Right lobe of liver (tissue), 6 donors: ENCODE data around the gene MMRN2. TPM values are rescaled to one million over a fixed set of nuclear protein-coding genes. Genes with fewer than 3 reads are reported as not detected.

Experiments
- ATAC-seq, 4 donors: fragments of 200-7000 bp; cut with Tn5 transposase; one replicate each; pipeline ENCODE4 v1.9.1; 2020; ENCODE audit warnings: mild to moderate bottlenecking in 4 of 4, moderate library complexity in 4 of 4
- DNase-seq, 3 donors: peaks; one replicate each; pipeline ENCODE4 v3.0.0-alpha.2; 2020
- H3K27ac ChIP-seq, 3 donors: fragments of 200-600 bp; one replicate each; pipeline ENCODE4 v1.8.0; 2022
- H3K27me3 ChIP-seq, 2 donors: fragments of 200-600 bp; one replicate each; pipeline ENCODE4 v1.8.0; 2022
- H3K36me3 ChIP-seq, 4 donors: fragments of 200-600 bp; sonication (generic) in 1 of 4; one replicate each; pipeline versions ENCODE4 v1.5.1 to v1.8.0; 2017 to 2022; ENCODE audit warnings: control low read depth in 1 of 4
- H3K4me1 ChIP-seq, 4 donors: fragments of 200-600 bp; sonication (generic) in 1 of 4; one replicate each; pipeline versions ENCODE4 v1.5.1 to v1.8.0; 2017 to 2022; ENCODE audit warnings: control low read depth in 1 of 4
- H3K4me3 ChIP-seq, 3 donors: fragments of 200-600 bp; one replicate each; pipeline ENCODE4 v1.8.0; 2022
- H3K9me3 ChIP-seq, 4 donors: fragments of 200-600 bp; sonication (generic) in 1 of 4; one replicate each; pipeline versions ENCODE4 v1.5.1 to v1.8.0; 2017 to 2022; ENCODE audit warnings: control low read depth in 1 of 4
- POLR2A ChIP-seq: fragments of 450-650 bp; IDR thresholded peaks from one replicate; pipeline ENCODE4 v1.6.1; 2017; ENCODE audit warnings: antibody characterized with exemption, mild to moderate bottlenecking
- WGBS: methylation state at CpG from one replicate; pipeline ENCODE4 v1.1.6; 2018; ENCODE audit warnings: low coverage, low lambda C conversion rate; ENCODE audit not compliant: insufficient coverage; ENCODE audit errors: missing lambda C conversion rate; 5-methylcytosine and 5-hydroxymethylcytosine counted together
- intact Hi-C, 2 donors: fragments of 100-400 bp; cut with DNase I; formaldehyde crosslinking; loops; one replicate each; pipeline versions ENCODE4 v1.11.2 to v1.14.1; 2022
- total RNA-seq, 6 experiments: library from RNA; depleted of rRNA in 2 of 6; stranded (reverse); fragments of >200 nt in 2 of 6; fragmentation: NEBNext Ultra II Directional in 3 of 6; extraction: Animal tissue kit (Norgen Biotek cat#: 25700) in 3 of 6; gene quantifications; one replicate each; pipeline versions ENCODE4 v1.1.0 to v1.2.4, GENCODE V29; 2016 to 2023
- TF ChIP-seq, protein P1 (sequence below), 4 donors: fragments of 200-600 bp in 3 of 4; fragments of 450-650 bp in 1 of 4; IDR thresholded peaks; one replicate each; pipeline versions ENCODE4 v1.5.1 to v1.8.0; 2016 to 2022; ENCODE audit warnings: antibody characterized with exemption in 4 of 4, mild to moderate bottlenecking in 2 of 4
- donor health status: DM: no; HTN: yes; CAD: no.
- donor health status: DM: no; HTN: no; CAD: no.
- donor health status: DM: no; HTN: no; CAD: no.
- donor health status: DM: no; HTN: yes; CAD: no.
- donor health status: DM: no; HTN: yes; CAD: no.

Gene MMRN2
- total RNA-seq, 6 experiments from 2014 or later = 6.2 to 11.8 (median 9.1) TPM

DNA sequence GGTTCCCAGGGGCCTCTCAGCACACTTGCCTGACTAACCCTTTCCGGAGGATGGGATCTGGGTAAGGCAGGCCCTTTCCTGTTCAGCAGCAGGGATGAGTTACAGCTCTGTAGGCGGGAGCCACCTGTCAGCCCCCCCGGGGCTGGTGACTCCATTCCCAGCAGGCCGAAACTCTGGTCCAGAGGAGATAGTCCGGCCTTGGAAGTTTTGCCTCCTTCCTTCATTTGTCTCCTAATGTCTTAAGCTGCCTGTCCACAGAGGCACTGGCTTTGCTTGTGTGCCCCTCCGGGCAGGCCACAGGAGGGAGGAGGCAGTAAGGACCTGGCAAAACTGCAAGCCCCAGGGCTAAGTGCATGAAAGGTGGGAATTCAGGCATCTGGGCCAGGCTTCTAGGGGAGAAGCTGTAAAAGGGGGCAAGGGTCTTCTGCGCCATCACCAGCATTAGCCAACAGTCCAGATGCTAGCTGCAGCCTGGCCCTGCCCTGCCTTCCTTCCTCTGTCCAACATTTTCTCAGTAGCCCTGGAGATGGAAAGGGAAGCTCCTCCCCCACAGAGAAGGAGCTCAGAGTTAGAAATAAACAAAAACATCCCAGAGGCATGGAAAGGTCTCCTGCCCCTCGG lies 12.1 kb upstream of the MMRN2 start:
- DNase-seq (peak in 2 of 3 donors; percentile 39 to 41), ATAC-seq (no peak)
- Histone ChIP-seq H3K4me3 (peak overlapping the region in 1 of 3 donors; percentile 48), H3K9me3 (no peaks in the 10 kb centered on the region), H3K4me1 (peaks cover 0 to 15% (median 0%) of the 10 kb centered on the region in 4 donors), H3K36me3 (no peaks in the 10 kb centered on the region), H3K27ac (peak overlapping the region in 1 of 3 donors; percentile 63), H3K27me3 (no peaks in the 10 kb centered on the region)
- no peak for TF ChIP-seq POLR2A
- TF ChIP-seq, protein P1, sequence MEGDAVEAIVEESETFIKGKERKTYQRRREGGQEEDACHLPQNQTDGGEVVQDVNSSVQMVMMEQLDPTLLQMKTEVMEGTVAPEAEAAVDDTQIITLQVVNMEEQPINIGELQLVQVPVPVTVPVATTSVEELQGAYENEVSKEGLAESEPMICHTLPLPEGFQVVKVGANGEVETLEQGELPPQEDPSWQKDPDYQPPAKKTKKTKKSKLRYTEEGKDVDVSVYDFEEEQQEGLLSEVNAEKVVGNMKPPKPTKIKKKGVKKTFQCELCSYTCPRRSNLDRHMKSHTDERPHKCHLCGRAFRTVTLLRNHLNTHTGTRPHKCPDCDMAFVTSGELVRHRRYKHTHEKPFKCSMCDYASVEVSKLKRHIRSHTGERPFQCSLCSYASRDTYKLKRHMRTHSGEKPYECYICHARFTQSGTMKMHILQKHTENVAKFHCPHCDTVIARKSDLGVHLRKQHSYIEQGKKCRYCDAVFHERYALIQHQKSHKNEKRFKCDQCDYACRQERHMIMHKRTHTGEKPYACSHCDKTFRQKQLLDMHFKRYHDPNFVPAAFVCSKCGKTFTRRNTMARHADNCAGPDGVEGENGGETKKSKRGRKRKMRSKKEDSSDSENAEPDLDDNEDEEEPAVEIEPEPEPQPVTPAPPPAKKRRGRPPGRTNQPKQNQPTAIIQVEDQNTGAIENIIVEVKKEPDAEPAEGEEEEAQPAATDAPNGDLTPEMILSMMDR (IDR thresholded peaks at IDR 0.05) = no peak
- WGBS = 82% methylated on average over 2 of the region's 8 CpGs
- intact Hi-C loops = no loop called here

DNA sequence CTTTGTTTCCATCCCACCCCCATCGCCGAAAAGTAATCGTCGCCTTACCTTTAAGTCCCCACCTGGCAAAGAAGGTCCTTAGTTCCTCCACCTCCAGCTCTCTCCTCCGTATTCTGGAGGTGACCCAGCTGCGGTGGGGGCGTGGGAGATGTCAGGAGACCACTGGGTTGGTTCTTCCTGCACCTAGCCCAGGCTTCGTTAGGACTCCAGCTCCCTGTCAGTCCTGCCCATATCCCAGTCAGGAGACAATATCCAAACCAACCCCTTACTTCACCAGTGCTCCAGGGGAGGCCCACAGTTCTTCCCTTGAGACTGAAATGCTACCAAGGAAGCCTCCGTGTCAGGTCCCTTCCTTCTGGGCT lies 11.6 kb upstream of the MMRN2 start:
- ATAC-seq (no peak), DNase-seq (peak in 1 of 3 donors; percentile 21)
- no peaks in the 10 kb centered on the region for H3K36me3 ChIP-seq
- no peaks in the 10 kb centered on the region for H3K9me3 ChIP-seq
- 50% methylated on average over 2 of the region's 9 CpGs for WGBS
- H3K4me1 ChIP-seq = peaks cover 0 to 15% (median 0%) of the 10 kb centered on the region in 4 donors
- H3K27me3 ChIP-seq = no peaks in the 10 kb centered on the region
- TF ChIP-seq POLR2A = no peak
- TF ChIP-seq, protein P1 (IDR thresholded peaks at IDR 0.05) = no peak
- peak overlapping the region in 1 of 3 donors; percentile 63 for H3K27ac ChIP-seq
- intact Hi-C loops = no loop called here
- H3K4me3 ChIP-seq = peak overlapping the region; percentile 34 to 54 (median 38)

DNA sequence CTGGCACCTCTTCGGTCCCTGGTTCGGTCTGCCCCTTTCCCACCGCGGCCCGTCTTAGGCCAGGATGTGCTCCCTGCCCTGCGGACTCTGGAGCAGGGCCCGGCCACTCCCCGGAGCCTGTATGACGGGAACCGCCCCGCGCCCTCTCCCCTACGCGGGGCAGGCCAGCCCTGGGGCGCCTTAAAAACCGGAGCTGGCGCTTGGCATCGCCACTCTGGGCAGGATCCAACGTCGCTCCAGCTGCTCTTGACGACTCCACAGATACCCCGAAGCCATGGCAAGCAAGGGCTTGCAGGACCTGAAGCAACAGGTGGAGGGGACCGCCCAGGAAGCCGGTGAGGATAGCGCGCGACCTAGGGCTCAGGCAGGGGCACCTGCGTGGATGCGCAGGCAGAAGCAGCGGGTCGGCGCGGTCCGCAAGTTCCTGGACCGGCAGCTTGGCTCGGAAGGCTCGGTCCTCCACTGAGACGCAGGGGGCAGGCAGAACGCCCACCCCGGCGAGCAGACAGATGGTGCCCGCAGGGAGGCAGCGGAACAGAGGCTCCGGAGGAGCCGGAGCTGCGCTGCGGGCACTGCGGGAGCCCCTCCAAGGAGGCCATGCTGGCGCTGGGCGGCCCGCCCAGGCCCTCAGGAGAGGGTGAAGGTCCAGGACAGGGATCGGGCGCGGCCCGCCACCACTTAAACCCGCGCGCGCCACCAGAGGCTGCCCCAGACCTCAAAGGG lies 11.0 kb upstream of the MMRN2 start, which contains the start of gene ADIRF:
Gene ADIRF (plus strand): TSS at position 212 of the 723 bp plus-strand sequence. CDS start 63 bp downstream, at position 275.
- H3K4me1 ChIP-seq = peaks cover 0 to 15% (median 0%) of the 10 kb centered on the region in 4 donors
- 4% methylated on average over 8 of the region's 59 CpGs for WGBS
- H3K27me3 ChIP-seq = no peaks in the 10 kb centered on the region
- no peaks in the 10 kb centered on the region for H3K36me3 ChIP-seq
- no peaks in the 10 kb centered on the region for H3K9me3 ChIP-seq
- H3K27ac ChIP-seq = peak within 1 kb of the TSS in 1 of 3 donors; percentile 63
- peak within 1 kb of the TSS; percentile 34 to 54 (median 38) for H3K4me3 ChIP-seq
- TF ChIP-seq POLR2A = no peak
- TF ChIP-seq, protein P1 (IDR thresholded peaks at IDR 0.05) = no peak
- peak; percentile 50 to 71 (median 59) for ATAC-seq
- DNase-seq = peak; percentile 68 to 75 (median 73)
- intact Hi-C loops = no loop called here

DNA sequence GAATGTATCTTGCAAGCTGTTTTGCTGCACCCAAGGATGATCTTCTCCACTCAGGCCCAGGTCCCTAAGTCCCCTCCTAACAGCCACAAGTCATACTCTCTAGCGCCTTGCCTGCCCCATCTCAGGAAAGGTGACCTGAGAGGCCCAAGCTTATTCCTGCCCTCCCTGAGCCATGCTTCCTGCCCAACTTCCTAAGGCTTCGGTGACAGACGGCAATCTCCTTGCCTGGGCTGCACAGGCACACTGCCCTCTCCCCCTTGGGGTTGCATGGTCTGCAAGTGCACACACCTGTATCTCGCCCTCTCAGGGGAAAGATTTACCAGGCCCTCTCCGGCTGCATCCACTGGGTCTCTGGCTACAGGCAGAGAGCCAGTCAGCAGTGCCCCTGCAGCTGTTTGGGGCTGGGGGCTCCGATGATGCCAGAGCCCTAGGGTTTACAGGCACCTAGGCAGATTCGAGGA lies 10.1 kb upstream of the MMRN2 start:
- Histone ChIP-seq H3K36me3 (no peaks in the 10 kb centered on the region), H3K27ac (no peak overlapping the region), H3K9me3 (no peaks in the 10 kb centered on the region), H3K27me3 (no peaks in the 10 kb centered on the region), H3K4me1 (peaks cover 0 to 15% (median 0%) of the 10 kb centered on the region in 4 donors), H3K4me3 (no peak overlapping the region)
- DNase-seq (peak in 2 of 3 donors; percentile 29 to 44), ATAC-seq (no peak)
- intact Hi-C loops = no loop called here
- TF ChIP-seq, protein P1 (IDR thresholded peaks at IDR 0.05) = no peak
- no peak for TF ChIP-seq POLR2A
- WGBS = 83% methylated on average over 5 of the region's 7 CpGs
